K562 treated with DMSO at 1 percent for 48 hours (cell line): ENCODE data around the gene OLFM4. TPM values are rescaled to one million over a fixed set of nuclear protein-coding genes. Genes with fewer than 3 reads are reported as not detected.

Experiments used
- total RNA-seq: library from RNA; unstranded; fragments of 300-600 nt; gene quantifications from 2 replicates; pipeline ENCODE4 v1.2.3, GENCODE V29; 2022; ENCODE audit warnings: low replicate concordance; ENCODE audit errors: extremely low read depth

The OLFM4 gene
- not detected in 2 replicates for total RNA-seq

GRCh38 chr13:53028637-53029203 lies at the start of gene OLFM4:
Gene OLFM4, plus strand, starts transcription at chr13:53028813. Its CDS starts 24 bp downstream, at chr13:53028837.

Other genes with a start within 250 kb of the OLFM4 start
- gene PCDH8, start 180.2 kb upstream of the OLFM4 start, total RNA-seq: not detected in 2 replicates